HepG2 (cell line): ENCODE data around the gene EPC2. TPM values are rescaled to one million over a fixed set of nuclear protein-coding genes. Genes with fewer than 3 reads are reported as not detected.

Experiments used
- CBX5 ChIP-seq: sonication (generic); formaldehyde crosslinking; IDR thresholded peaks from 2 replicates; pipeline ENCODE4 v1.4.0; 2020; ENCODE audit warnings: missing genetic modification reagents, borderline replicate concordance
- CCAR2 ChIP-seq: fragments of 200-400 bp; formaldehyde crosslinking; optimal IDR thresholded peaks from 2 replicates; pipeline ENCODE3; 2018; ENCODE audit warnings: low read depth, mild to moderate bottlenecking, low read length, moderate library complexity
- CEBPG ChIP-seq: IDR thresholded peaks from 2 replicates; pipeline ENCODE4 v1.6.1; 2016
- CENPBD1 ChIP-seq: sonication (generic); formaldehyde crosslinking; IDR thresholded peaks from 2 replicates; pipeline ENCODE4 v1.8.0; 2022; ENCODE audit warnings: missing genetic modification reagents, low read depth, mild to moderate bottlenecking, borderline replicate concordance
- ESRRA ChIP-seq: sonication (generic); formaldehyde crosslinking; IDR thresholded peaks from 2 replicates; pipeline ENCODE4 v1.5.1; 2020; ENCODE audit warnings: mild to moderate bottlenecking, low read depth, missing genetic modification reagents
- FLYWCH1 ChIP-seq: sonication (generic); formaldehyde crosslinking; IDR thresholded peaks from 2 replicates; pipeline ENCODE4 v1.8.1; 2023; ENCODE audit warnings: mild to moderate bottlenecking, missing genetic modification reagents
- HIVEP1 ChIP-seq: sonication (generic); formaldehyde crosslinking; IDR thresholded peaks from 2 replicates; pipeline ENCODE4 v1.4.0; 2020; ENCODE audit warnings: mild to moderate bottlenecking, missing genetic modification reagents
- ISX ChIP-seq: sonication (generic); formaldehyde crosslinking; conservative IDR thresholded peaks from 2 replicates; pipeline ENCODE4 v1.5.0; 2020; ENCODE audit warnings: missing genetic modification reagents
- MAZ ChIP-seq, 2 experiments: sonication (generic) in 1 of 2; formaldehyde crosslinking in 1 of 2; IDR thresholded peaks; 2 replicates each; pipeline versions ENCODE4 v1.5.0 to v1.6.1; 2012 to 2020; ENCODE audit warnings: low read depth in 2 of 2, mild to moderate bottlenecking in 2 of 2, borderline replicate concordance in 1 of 2, improper control_type of control experiment in 1 of 2, low read length in 1 of 2, missing genetic modification reagents in 1 of 2, moderate library complexity in 1 of 2
- MTA3 ChIP-seq: sonication (generic); formaldehyde crosslinking; IDR thresholded peaks from 2 replicates; pipeline ENCODE4 v1.4.0; 2020; ENCODE audit warnings: missing genetic modification reagents
- SP2 ChIP-seq: sonication (generic); formaldehyde crosslinking; IDR thresholded peaks from 2 replicates; pipeline ENCODE4 v1.5.1; 2020; ENCODE audit warnings: mild to moderate bottlenecking, missing genetic modification reagents
- TBL1XR1 ChIP-seq: fragments of 150-350 bp; IDR thresholded peaks from 2 replicates; pipeline ENCODE4 v1.6.1; 2014; ENCODE audit warnings: borderline replicate concordance, low read length; ENCODE audit not compliant: partially characterized antibody
- ZBTB25 ChIP-seq: IDR thresholded peaks from 2 replicates; pipeline ENCODE4 v1.6.1; 2018; ENCODE audit warnings: missing genetic modification reagents
- ZBTB37 ChIP-seq: sonication (generic); formaldehyde crosslinking; IDR thresholded peaks from 2 replicates; pipeline ENCODE4 v1.4.0; 2020; ENCODE audit warnings: mild to moderate bottlenecking, missing genetic modification reagents
- ZBTB46 ChIP-seq: sonication (generic); formaldehyde crosslinking; IDR thresholded peaks from 2 replicates; pipeline ENCODE4 v1.4.0; 2020; ENCODE audit warnings: mild to moderate bottlenecking, missing genetic modification reagents, borderline replicate concordance
- ZNF430 ChIP-seq: sonication (generic); formaldehyde crosslinking; IDR thresholded peaks from 2 replicates; pipeline ENCODE4 v1.9.0; 2021; ENCODE audit warnings: mild to moderate bottlenecking, missing genetic modification reagents
- ZNF609 ChIP-seq: sonication (generic); formaldehyde crosslinking; IDR thresholded peaks from 2 replicates; pipeline ENCODE4 v1.4.0; 2020; ENCODE audit warnings: mild to moderate bottlenecking, missing genetic modification reagents, borderline replicate concordance
- ZNF619 ChIP-seq: sonication (generic); formaldehyde crosslinking; IDR thresholded peaks from 2 replicates; pipeline ENCODE4 v1.4.0; 2020; ENCODE audit warnings: mild to moderate bottlenecking, missing genetic modification reagents
- polyA plus RNA-seq, 8 experiments: library from polyadenylated mRNA; depleted of rRNA in 3 of 8; stranded (reverse) in 7 of 8; unstranded in 1 of 8; fragments of >200 nt; fragmentation: Illumina TruSeq in 4 of 8; extraction: Trizol in 4 of 8; gene quantifications; 2 replicates each; pipeline versions ENCODE4 v1.2.1 to v1.2.3, GENCODE V29; 2011 to 2016; ENCODE audit warnings: low read depth in 4 of 8, missing spikeins in 1 of 8, mixed read lengths in 1 of 8; ENCODE audit not compliant: insufficient read depth in 1 of 8
- total RNA-seq, 5 experiments: library from RNA; depleted of rRNA; stranded (reverse); fragments of >200 nt; fragmentation: Illumina TruSeq; extraction: Trizol; gene quantifications; 2 replicates each; pipeline ENCODE4 v1.2.3, GENCODE V29; 2016; ENCODE audit warnings: low read depth in 1 of 5

The EPC2 gene
- total and polyA plus RNA-seq, 2 of the 13 experiments (the other 11 are each of a cell fraction or from before 2014, with no cell fraction given) = 20.5 to 22.0 TPM

GRCh38 chr2:148643998-148644882, at the start of gene EPC2 (continued):
- no peak for TF ChIP-seq MTA3
- no peak for TF ChIP-seq CEBPG (CRISPR knock-in tag)
- TF ChIP-seq ESRRA (CRISPR knock-in tag) = 0 out of 2 replicates have a peak, but pooled peaks have one; percentile 53
- TF ChIP-seq ZBTB37 (CRISPR knock-in tag) = no peak
- TF ChIP-seq HIVEP1 (CRISPR knock-in tag) = peak; percentile 45; the same call in 1 of the 2 replicates
- peak; percentile 95 for TF ChIP-seq MAZ (IDR thresholded peaks at IDR 0.05; ENCODE audit: borderline replicate concordance, low read depth, low read length)
- peak; percentile 96 for TF ChIP-seq MAZ (CRISPR knock-in tag; IDR thresholded peaks at IDR 0.05; ENCODE audit: low read depth)
- TF ChIP-seq ZNF430 (CRISPR knock-in tag) = no peak; the same call in 1 of the 2 replicates
- no peak for TF ChIP-seq TBL1XR1
- TF ChIP-seq CENPBD1 = no peak
- TF ChIP-seq ZBTB46 (CRISPR knock-in tag) = 0 out of 2 replicates have a peak, but pooled peaks have one; percentile 77
- no peak for TF ChIP-seq SP2 (CRISPR knock-in tag)
- TF ChIP-seq ZNF619 (CRISPR knock-in tag) = peak; percentile 83
- TF ChIP-seq FLYWCH1 (CRISPR knock-in tag) = no peak
- TF ChIP-seq ZBTB25 (CRISPR knock-in tag) = peak; percentile 53; the same call in 1 of the 2 replicates
- no peak for TF ChIP-seq ISX
- no peak for TF ChIP-seq CCAR2
- peak; percentile 29; the same call in 1 of the 2 replicates for TF ChIP-seq ZNF609 (CRISPR knock-in tag)
- no peak for TF ChIP-seq CBX5
